Measurements from ENCODE around the gene TXLNB.
"Not testable (repeated sequence)": the region's sequence is repeated elsewhere in the genome, so short reads cannot be mapped to it uniquely, and the experiment has no call there.

Gene TXLNB

DNA sequence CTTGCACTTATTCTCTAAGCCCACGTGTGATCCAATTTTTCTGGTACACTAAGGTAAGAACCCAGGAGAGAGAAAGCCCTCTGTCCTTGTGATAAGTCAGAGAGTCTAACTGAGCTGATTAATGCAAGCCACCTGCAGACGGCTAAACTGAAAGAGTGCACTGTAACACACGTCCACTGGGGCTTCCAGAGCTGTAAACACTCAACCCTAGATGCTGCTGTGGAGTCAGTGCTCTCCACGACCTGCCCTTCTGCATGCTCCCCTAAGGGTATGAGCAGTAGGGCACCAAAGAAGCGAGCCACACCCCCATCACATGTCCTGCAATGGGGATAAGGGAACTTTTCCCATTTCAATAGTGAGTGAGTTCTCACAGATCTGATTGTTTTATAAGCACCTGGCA is 55.7 kb downstream of the TXLNB start:
- DNase-seq (ENCODE audit: low spot score) = no peak

DNA sequence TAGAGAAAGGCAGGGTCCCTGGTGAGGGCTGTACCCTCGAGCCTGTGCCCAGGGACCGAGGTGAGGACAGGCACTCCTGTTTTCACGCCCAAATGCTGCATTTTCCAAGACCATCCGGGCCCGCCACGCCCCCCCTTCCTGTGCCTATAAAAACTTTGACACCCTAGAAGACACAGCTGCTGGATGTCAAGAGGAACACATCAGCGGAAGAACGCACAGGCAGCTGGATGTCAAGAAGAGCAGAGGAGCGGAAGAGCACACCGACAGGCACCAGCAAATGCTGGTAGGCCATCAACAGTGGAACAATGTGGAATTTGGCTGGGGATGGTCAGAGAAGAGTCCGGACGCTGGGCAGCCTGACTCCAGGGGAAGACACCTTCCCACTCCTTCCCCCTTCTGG is 56.1 kb downstream of the TXLNB start:
- no peak for DNase-seq (ENCODE audit: low spot score)

DNA sequence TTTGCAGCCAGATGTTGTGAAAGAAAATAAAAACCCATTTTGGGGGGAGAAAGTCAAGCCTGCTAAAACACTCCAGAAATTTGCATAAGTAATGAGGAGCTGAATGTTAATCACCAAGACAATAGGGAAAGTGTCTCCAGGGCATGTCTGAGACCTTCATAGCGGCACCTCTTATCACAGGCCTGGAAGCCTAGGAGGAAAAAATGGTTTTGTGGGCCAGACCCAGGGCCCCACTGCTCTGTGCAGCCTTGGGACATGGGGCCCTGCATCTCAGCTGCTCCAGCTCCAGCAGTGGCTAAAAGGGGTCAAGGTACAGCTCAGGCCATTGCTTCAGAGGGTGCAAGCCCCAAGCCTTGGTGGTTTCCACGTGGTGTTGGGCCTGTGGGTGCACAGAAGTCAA is 57.6 kb downstream of the TXLNB start:
- not testable (repeated sequence) for DNase-seq (ENCODE audit: low spot score)

DNA sequence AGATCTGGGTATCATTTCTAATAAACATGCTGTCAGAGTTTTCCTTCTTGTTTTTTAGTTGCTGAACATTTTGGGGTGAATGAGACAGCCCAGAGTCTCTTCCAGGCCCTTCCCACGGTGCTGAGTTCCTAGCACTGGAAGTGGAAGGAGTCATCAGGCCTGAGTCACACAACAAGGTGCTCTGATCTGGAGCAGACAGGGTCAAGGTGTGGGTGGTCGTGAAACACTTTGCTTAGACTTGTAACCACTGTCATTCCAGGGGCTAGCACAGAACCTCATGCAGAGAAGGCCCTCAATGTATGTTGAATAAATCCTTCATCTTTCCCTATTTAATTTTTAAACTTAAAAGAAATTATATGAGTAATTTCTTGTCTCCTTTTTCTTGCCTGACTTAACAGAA is 60.6 kb downstream of the TXLNB start:
- DNase-seq (ENCODE audit: low spot score) = no peak

DNA sequence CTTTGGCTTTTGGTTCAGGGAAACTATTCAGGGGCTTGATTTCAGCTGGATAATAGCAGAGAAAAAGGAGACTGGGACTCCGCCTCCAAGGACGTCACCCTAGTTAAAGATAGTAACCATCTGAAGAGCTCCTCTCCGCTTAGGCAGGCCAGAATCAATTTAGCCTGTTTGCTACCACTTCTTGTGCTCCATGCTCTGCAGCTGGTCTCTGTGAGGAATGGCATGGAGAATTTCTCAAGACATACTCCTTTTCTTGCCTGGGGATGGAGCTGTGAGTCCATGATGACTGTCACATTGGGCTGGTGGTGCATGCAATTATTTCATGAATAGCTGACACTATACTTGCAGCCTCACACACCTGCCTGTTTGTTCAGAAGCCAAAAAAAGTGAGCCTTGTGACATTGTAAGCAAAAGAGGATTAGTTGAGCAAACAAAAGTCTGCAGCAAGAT is 61.4 kb downstream of the TXLNB start:
- DNase-seq (ENCODE audit: low spot score) = no peak

DNA sequence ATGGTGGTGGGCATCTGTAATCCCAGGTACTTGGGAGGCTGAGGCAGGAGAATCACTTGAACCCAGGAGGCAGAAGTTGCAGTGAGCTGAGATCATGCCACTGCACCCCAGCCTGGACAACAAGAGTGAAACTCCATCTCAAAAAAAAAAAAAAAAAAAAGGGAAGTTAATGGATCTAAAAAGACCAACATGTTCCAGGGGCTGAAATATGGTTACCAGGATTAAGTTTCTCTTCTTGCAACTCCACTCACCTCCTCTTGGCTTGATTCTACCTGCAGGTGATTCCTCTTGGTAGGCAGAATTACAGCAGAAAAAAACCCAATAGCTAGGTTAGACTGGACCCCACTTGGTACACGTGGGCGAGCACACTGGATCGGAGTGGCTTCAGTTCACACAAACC is 63.4 kb downstream of the TXLNB start:
- not testable (repeated sequence) for DNase-seq (ENCODE audit: low spot score)

DNA sequence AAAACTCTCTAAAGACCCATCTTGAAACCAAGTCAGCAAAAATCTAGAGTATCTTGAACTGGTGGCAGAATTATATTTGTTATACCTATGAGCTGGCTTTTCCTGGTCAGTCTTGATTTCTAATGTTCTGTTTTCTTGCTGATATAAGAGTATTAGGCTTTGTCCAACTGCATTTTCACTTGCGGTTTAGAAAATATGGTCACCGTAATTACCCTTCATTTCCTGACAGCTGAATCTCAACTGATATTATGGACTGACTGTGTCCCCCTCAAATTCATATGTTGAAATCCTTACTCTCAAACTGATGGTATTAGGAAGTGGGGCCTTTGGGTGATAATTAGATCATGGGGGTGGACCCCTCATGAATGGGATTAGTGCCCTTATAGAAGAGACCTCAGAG is 72.1 kb downstream of the TXLNB start:
- DNase-seq (ENCODE audit: low spot score) = no peak

GRCh38 chr6:139219271-139219729 is 72.5 kb downstream of the TXLNB start:
- DNase-seq (ENCODE audit: low spot score) = peak; percentile 78

GRCh38 chr6:139212460-139212859 is 79.3 kb downstream of the TXLNB start:
- DNase-seq (ENCODE audit: low spot score) = not testable (repeated sequence)

DNA sequence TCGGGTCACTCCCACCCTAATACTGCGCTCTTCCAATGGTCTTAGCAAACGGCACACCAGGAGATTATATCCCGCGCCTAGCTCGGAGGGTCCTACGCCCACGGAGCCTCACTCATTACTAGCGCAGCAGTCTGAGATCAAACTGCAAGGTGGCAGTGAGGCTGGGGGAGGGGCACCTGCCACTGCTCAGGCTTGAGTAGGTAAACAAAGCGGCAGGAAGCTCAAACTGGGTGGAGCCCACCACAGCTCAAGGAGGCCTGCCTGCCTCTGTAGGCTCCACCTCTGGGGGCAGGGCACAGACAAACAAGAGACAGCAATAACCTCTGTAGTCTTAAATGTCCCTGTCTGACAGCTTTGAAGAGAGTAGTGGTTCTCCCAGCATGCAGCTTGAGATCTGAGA is 81.0 kb downstream of the TXLNB start:
- DNase-seq (ENCODE audit: low spot score) = not testable (repeated sequence)

GRCh38 chr6:139205843-139206242 is 86.0 kb downstream of the TXLNB start:
- DNase-seq (ENCODE audit: low spot score) = no peak

- DNase-seq (ENCODE audit: low spot score) = no peak
Measured at GRCh38 chr6:139204978-139205377, 86.8 kb downstream of the TXLNB start.

- DNase-seq (ENCODE audit: low spot score) = no peak
Measured at GRCh38 chr6:139201378-139201777, 90.4 kb downstream of the TXLNB start.

DNA sequence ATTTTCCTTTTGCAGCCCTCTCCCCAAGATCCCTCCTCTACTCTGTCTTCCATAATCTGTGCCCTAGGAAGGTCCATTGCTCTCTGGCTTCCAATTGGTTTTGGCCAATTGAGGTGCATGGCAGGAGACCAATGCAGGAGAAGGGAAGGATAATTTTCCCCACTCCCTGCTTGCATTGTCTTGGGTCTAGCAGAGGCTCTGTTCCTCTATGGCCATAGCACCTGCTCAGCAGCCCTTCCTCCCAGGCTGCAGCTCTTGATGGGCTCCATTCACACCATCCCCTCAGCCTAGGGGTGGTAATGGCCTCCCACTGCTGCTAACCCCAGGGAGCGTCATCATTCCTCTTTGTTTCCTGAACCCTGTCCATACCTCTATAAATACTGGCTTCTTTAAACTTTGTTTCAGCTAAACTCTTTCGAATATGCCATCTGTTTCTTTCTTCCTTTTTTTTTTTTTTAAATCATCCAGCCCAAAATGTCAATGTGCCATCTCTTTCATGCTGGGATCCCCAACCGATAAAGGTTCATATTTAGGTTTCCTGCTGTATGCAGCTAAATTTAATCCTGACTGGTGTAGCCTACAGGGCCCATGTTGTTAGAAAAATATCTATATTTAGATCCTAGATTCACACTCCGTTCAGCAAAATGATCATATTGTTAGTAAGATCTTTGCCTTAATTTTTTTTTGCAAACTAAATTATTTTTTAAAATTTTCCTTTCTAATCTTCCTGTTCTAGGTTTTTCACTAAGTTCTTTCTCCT is 93.1 kb downstream of the TXLNB start:
- DNase-seq (ENCODE audit: low spot score) = no peak

- DNase-seq (ENCODE audit: low spot score) = no peak
Measured at GRCh38 chr6:139194740-139195139, 97.1 kb downstream of the TXLNB start.

Data from SK-N-DZ (cell line).